ENCODE measurements around the gene MISP. TPM values are rescaled to one million over a fixed set of nuclear protein-coding genes. Genes with fewer than 3 reads are reported as not detected.

MISP gene
- total and polyA plus RNA-seq, 9 of the 15 experiments (the other 6 are each of a cell fraction or from before 2014, with no cell fraction given) = 0.04 to 0.29 (median 0.05) TPM; not detected in 5

DNA sequence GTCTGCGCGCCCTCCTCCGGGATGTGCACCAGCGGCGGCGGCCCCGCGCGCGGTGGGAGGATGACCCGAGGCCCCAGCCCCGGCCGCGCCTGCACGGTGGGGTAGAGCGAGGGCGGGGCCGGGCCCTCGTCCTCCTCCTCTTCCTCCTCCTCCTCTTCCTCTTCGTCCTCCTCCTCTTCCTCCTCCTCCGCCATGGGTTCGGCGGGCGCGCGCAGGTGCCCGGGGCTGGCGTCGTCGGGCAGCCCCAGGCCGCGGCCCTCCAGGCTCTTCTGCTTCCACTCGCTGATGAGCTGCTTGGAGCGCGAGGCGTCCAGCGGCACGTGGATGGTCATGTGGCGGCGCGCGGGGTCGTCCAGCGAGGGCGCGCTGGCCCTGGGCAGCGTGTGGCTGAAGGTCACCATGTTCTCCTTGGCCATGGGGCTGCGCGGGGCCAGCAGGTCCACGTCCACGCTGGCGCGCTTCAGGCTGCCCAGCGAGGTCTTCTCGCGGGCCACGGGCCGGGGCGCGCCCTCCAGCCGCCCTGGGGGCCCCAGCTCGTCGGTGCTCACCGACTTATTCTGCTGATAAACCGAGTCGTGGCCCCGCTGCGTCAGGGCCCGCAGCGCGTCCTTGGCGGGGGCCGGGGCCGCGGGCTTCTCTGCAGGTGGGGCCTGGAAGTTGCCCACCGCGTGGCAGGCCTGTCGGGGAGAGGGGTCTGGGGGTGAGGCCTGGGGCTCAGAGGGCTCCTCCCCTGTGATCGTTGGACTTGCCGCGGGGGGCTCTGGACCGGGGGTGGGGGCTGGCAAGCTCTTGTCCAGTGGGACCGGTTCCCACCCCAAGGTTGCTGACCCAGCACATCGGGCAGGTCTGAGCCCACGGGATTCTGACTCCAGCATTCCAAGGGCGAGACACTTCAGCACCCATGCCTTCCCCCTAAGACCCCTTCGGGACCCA is 62.6 kb downstream of the MISP start (continued):
- TF ChIP-seq, protein P1, sequence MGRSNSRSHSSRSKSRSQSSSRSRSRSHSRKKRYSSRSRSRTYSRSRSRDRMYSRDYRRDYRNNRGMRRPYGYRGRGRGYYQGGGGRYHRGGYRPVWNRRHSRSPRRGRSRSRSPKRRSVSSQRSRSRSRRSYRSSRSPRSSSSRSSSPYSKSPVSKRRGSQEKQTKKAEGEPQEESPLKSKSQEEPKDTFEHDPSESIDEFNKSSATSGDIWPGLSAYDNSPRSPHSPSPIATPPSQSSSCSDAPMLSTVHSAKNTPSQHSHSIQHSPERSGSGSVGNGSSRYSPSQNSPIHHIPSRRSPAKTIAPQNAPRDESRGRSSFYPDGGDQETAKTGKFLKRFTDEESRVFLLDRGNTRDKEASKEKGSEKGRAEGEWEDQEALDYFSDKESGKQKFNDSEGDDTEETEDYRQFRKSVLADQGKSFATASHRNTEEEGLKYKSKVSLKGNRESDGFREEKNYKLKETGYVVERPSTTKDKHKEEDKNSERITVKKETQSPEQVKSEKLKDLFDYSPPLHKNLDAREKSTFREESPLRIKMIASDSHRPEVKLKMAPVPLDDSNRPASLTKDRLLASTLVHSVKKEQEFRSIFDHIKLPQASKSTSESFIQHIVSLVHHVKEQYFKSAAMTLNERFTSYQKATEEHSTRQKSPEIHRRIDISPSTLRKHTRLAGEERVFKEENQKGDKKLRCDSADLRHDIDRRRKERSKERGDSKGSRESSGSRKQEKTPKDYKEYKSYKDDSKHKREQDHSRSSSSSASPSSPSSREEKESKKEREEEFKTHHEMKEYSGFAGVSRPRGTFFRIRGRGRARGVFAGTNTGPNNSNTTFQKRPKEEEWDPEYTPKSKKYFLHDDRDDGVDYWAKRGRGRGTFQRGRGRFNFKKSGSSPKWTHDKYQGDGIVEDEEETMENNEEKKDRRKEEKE (IDR thresholded peaks at IDR 0.05; ENCODE audit: borderline replicate concordance in 1 of 2, control insufficient read depth in 1 of 2, low read depth in 2 of 2, low read length in 1 of 2) = no peak
- TF ChIP-seq MAFG (tag; conservative IDR thresholded peaks at IDR 0.05) = no peak
- no peak for TF ChIP-seq SAP30 (IDR thresholded peaks at IDR 0.05; ENCODE audit: borderline replicate concordance, insufficient read depth, low read depth, low read length, poor library complexity, severe bottlenecking)
- peak; percentile 73; the same call in 1 of the 2 replicates for TF ChIP-seq PTBP1 (IDR thresholded peaks at IDR 0.05; ENCODE audit: low read depth, low read length)
- no peak for TF ChIP-seq RBM14 (IDR thresholded peaks at IDR 0.05; ENCODE audit: borderline replicate concordance, insufficient read depth, low read depth, low read length)
- peak; percentile 81 for TF ChIP-seq FUS (optimal IDR thresholded peaks at IDR 0.05; ENCODE audit: low read depth, low read length)
- no peak for TF ChIP-seq DDX20 (tag; IDR thresholded peaks at IDR 0.05; ENCODE audit: low read depth)
- peak; percentile 96 for TF ChIP-seq FIP1L1 (IDR thresholded peaks at IDR 0.05; ENCODE audit: low read depth, low read length, poor library complexity, severe bottlenecking)
- TF ChIP-seq U2AF1 (optimal IDR thresholded peaks at IDR 0.05; ENCODE audit: low read depth, low read length) = peak; percentile 88
- TF ChIP-seq, protein P2, sequence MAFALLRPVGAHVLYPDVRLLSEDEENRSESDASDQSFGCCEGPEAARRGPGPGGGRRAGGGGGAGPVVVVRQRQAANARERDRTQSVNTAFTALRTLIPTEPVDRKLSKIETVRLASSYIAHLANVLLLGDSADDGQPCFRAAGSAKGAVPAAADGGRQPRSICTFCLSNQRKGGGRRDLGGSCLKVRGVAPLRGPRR (CRISPR knock-in tag; IDR thresholded peaks at IDR 0.05) = no peak
- TF ChIP-seq POLR2A (conservative IDR thresholded peaks at IDR 0.05) = peak; percentile 6; the same call in 1 of the 2 replicates
- peak; percentile 28 for TF ChIP-seq PCBP2 (IDR thresholded peaks at IDR 0.05; ENCODE audit: low read depth, low read length, poor library complexity, severe bottlenecking)
- TF ChIP-seq, protein P3, sequence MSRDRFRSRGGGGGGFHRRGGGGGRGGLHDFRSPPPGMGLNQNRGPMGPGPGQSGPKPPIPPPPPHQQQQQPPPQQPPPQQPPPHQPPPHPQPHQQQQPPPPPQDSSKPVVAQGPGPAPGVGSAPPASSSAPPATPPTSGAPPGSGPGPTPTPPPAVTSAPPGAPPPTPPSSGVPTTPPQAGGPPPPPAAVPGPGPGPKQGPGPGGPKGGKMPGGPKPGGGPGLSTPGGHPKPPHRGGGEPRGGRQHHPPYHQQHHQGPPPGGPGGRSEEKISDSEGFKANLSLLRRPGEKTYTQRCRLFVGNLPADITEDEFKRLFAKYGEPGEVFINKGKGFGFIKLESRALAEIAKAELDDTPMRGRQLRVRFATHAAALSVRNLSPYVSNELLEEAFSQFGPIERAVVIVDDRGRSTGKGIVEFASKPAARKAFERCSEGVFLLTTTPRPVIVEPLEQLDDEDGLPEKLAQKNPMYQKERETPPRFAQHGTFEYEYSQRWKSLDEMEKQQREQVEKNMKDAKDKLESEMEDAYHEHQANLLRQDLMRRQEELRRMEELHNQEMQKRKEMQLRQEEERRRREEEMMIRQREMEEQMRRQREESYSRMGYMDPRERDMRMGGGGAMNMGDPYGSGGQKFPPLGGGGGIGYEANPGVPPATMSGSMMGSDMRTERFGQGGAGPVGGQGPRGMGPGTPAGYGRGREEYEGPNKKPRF (IDR thresholded peaks at IDR 0.05; ENCODE audit: low read depth, low read length) = peak; percentile 69; the same call in 1 of the 2 replicates
- TF ChIP-seq ZNF140 (CRISPR knock-in tag; IDR thresholded peaks at IDR 0.05) = no peak
- no peak for TF ChIP-seq RAD51 (IDR thresholded peaks at IDR 0.05; ENCODE audit: borderline replicate concordance, low read depth)
- peak; percentile 63; the same call in 1 of the 2 replicates for TF ChIP-seq CBX1 (IDR thresholded peaks at IDR 0.05; ENCODE audit: low read depth)
- no peak for TF ChIP-seq CHD4 (IDR thresholded peaks at IDR 0.05; ENCODE audit: insufficient read depth, insufficient replicate concordance, low read depth, low read length, poor library complexity, severe bottlenecking)
